OCI-LY1 (cell line): Measurements from ENCODE around the gene SDCBP2.

Source experiments
- CTCF ChIP-seq: fragments of 200-600 bp; sonication (generic), shearing (Covaris generic); IDR thresholded peaks from 2 replicates; pipeline ENCODE4 v1.5.1; 2017; ENCODE audit warnings: mild to moderate bottlenecking, antibody characterized with exemption, low read length, moderate library complexity, mixed read lengths
- EZH2 ChIP-seq: fragments of 200-600 bp; sonication (generic), shearing (Covaris generic); IDR thresholded peaks from 2 replicates; pipeline ENCODE4 v1.8.0; 2017; ENCODE audit warnings: borderline replicate concordance, mixed run types, mild to moderate bottlenecking, antibody characterized with exemption, low read length, moderate library complexity, mixed read lengths

GRCh38 chr20:1331101-1331500, 2.2 kb upstream of the SDCBP2 start:
- TF ChIP-seq CTCF: no peak
- no peak for TF ChIP-seq EZH2
